Measurements from ENCODE around the gene MOGAT3. TPM values are rescaled to one million over a fixed set of nuclear protein-coding genes. Genes with fewer than 3 reads are reported as not detected.
A peak's percentile ranks its signal among the peaks of the same experiment; 100 is the strongest.

Gene MOGAT3
- total and polyA plus RNA-seq, 8 donors = 0.07 to 0.11 (median 0.08) TPM; not detected in 3

GRCh38 chr7:101159696-101160674 lies 40.9 kb downstream of the MOGAT3 start:
- TF ChIP-seq, protein P1, sequence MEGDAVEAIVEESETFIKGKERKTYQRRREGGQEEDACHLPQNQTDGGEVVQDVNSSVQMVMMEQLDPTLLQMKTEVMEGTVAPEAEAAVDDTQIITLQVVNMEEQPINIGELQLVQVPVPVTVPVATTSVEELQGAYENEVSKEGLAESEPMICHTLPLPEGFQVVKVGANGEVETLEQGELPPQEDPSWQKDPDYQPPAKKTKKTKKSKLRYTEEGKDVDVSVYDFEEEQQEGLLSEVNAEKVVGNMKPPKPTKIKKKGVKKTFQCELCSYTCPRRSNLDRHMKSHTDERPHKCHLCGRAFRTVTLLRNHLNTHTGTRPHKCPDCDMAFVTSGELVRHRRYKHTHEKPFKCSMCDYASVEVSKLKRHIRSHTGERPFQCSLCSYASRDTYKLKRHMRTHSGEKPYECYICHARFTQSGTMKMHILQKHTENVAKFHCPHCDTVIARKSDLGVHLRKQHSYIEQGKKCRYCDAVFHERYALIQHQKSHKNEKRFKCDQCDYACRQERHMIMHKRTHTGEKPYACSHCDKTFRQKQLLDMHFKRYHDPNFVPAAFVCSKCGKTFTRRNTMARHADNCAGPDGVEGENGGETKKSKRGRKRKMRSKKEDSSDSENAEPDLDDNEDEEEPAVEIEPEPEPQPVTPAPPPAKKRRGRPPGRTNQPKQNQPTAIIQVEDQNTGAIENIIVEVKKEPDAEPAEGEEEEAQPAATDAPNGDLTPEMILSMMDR (IDR thresholded peaks at IDR 0.05) = no peak
- ATAC-seq (no peak), DNase-seq (no peak)
- no peak overlapping the region for H3K27ac ChIP-seq
- H3K36me3 ChIP-seq = peaks cover 0 to 47% of the 10 kb centered on the region in 2 donors
- no peak overlapping the region for H3K4me3 ChIP-seq
- peaks cover 30 to 43% of the 10 kb centered on the region in 2 donors for H3K27me3 ChIP-seq
- no peaks in the 10 kb centered on the region for H3K9me3 ChIP-seq
- intact Hi-C loops (cut with DNase I) = no loop called here
- peaks cover 19 to 36% of the 10 kb centered on the region in 2 donors for H3K4me1 ChIP-seq

DNA sequence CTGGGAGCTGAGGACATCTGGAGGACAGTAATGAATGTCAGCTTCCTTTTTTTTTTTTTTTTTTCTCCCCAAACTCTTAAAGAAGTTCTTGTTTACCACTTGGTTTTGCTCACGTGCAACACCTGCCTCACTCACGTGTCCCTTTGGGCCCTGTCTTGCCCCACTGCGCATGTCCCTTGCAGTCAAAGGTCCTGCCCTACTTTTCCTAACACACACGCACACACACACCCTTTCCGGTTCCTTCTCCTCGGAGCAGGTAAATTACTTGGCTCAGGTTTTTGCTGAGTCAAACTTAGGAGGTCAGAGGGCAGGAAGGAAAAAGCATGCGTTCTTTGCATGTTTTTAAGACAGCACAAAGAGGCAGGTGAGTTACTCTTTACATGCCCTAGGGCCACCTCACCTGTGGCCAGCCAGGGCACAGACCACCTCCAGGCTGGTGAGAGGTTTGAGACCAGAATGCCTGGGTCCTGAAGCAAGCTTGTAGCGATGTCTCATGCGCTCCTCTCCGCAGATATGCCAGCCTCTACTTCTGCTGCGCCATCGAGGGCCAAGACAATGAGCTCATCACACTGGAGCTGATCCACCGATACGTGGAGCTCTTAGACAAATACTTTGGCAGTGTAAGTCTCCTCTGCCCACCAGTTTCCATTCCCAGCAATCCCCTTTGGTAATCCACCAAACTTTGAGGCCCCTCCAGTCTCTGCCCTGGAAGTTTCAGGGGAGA lies 43.8 kb downstream of the MOGAT3 start:
- intact Hi-C loops (cut with DNase I) = no loop called here
- Histone ChIP-seq H3K27me3 (peaks cover 5 to 13% of the 10 kb centered on the region in 2 donors), H3K9me3 (no peaks in the 10 kb centered on the region), H3K4me1 (peaks cover 6 to 9% of the 10 kb centered on the region in 2 donors), H3K36me3 (peaks cover 0 to 47% of the 10 kb centered on the region in 2 donors), H3K4me3 (no peak overlapping the region), H3K27ac (no peak overlapping the region)
- TF ChIP-seq, protein P1 (IDR thresholded peaks at IDR 0.05) = no peak
- no peak for ATAC-seq
- no peak for DNase-seq

DNA sequence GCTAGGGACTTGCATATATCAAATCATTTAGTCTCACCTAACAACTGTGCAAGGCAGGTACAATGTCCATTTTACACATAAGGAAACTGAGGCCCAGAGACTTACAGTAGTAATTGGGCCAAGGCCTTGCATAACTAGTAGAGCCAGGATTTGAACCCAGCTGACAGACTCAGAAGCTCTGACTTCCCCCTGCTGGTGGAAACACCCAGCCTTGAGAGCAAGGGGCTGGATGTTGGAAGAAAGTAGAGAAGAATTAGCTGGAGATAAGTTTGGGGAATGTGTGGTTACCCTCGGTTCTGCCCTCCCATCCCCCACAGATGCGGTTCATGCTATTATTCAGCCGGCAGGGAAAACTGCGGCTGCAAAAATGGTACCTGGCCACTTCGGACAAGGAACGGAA lies 44.6 kb downstream of the MOGAT3 start:
- no peaks in the 10 kb centered on the region for H3K9me3 ChIP-seq
- H3K27me3 ChIP-seq = peaks cover 0 to 6% of the 10 kb centered on the region in 2 donors
- peaks cover 6 to 8% of the 10 kb centered on the region in 2 donors for H3K4me1 ChIP-seq
- no peak overlapping the region for H3K4me3 ChIP-seq
- intact Hi-C loops (cut with DNase I) = no loop called here
- DNase-seq = no peak
- peaks cover 0 to 46% of the 10 kb centered on the region in 2 donors for H3K36me3 ChIP-seq
- no peak overlapping the region for H3K27ac ChIP-seq
- TF ChIP-seq, protein P1 (IDR thresholded peaks at IDR 0.05) = peak in 1 of 2 donors; percentile 6
- ATAC-seq = no peak

DNA sequence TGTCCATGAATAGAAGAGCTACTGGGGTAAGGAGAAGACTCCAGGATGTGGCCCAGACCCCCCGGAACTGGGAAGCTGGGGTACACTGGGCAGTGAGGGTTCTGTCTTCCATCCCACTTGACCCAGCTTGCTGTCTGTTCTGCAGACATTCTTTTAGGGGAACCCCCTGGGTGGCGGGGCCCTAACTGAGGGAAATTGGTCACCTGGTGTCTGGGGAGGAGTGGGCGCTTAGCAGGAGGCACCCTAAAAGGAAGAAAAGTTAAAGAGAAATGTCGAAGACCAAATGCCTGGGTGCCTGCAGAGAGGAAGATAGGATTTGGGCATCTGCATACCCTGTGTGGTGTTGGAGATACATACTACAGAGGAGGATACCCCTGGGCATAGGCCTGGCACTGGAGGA lies 45.5 kb downstream of the MOGAT3 start:
- peak overlapping the region; percentile 92 to 98 for H3K4me3 ChIP-seq
- intact Hi-C loops (cut with DNase I) = no loop called here
- TF ChIP-seq, protein P1 (IDR thresholded peaks at IDR 0.05) = no peak
- peaks cover 6 to 8% of the 10 kb centered on the region in 2 donors for H3K4me1 ChIP-seq
- H3K9me3 ChIP-seq = no peaks in the 10 kb centered on the region
- H3K27ac ChIP-seq = no peak overlapping the region
- peaks cover 0 to 36% of the 10 kb centered on the region in 2 donors for H3K36me3 ChIP-seq
- no peaks in the 10 kb centered on the region for H3K27me3 ChIP-seq
- DNase-seq (no peak), ATAC-seq (no peak)

DNA sequence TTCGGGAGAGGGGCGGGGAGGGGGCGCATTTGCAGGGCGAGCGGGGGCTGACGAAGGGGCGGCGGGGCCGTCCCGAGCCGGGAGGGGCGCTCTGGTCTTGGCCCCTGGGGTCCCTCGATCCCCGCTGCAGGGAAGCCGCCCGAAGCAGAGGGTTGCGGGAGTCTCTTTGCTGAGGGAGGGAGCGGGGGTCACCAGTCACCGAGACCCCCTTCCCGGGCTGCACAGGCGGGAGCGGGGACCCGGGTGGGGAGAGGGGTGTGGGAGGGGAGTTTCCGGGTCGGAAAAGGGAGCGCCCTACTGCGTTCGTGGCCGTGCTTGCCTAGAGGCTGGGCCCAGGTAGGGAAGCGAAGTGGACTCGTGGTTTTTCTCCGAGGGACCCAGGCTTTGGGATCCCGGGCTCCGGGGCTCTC lies 46.1 kb downstream of the MOGAT3 start:
- H3K4me3 ChIP-seq = peak overlapping the region; percentile 92 to 98
- TF ChIP-seq, protein P1 (IDR thresholded peaks at IDR 0.05) = no peak
- ATAC-seq (peak; percentile 60), DNase-seq (no peak)
- no peaks in the 10 kb centered on the region for H3K9me3 ChIP-seq
- H3K27me3 ChIP-seq = no peaks in the 10 kb centered on the region
- H3K4me1 ChIP-seq = peaks cover 6 to 8% of the 10 kb centered on the region in 2 donors
- peaks cover 0 to 32% of the 10 kb centered on the region in 2 donors for H3K36me3 ChIP-seq
- H3K27ac ChIP-seq = peak overlapping the region in 1 of 2 donors; percentile 8
- intact Hi-C loops (cut with DNase I) = no loop called here
